HG03103 (cell line): ENCODE results near the gene EHD3.
A peak's percentile ranks its signal among the peaks of the same experiment; 100 is the strongest.

Experiments
- ATAC-seq: cut with Tn5 transposase; IDR thresholded peaks from one replicate; pipeline ENCODE4 v1.9.1; 2021; ENCODE audit warnings: low read depth; ENCODE audit not compliant: unreplicated experiment

Gene EHD3

GRCh38 chr2:31212659-31213600 lies 21.0 kb upstream of the EHD3 start:
- no peak for ATAC-seq

- ATAC-seq: no peak
These were observed 20.1 kb upstream of the EHD3 start for GRCh38 chr2:31213601-31214443.

- ATAC-seq: no peak
These were observed 19.5 kb upstream of the EHD3 start for GRCh38 chr2:31214444-31214915.

GRCh38 chr2:31216734-31217133 lies 17.2 kb upstream of the EHD3 start:
- peak; percentile 44 for ATAC-seq

GRCh38 chr2:31217465-31218200 lies 16.3 kb upstream of the EHD3 start, which contains the start of gene CAPN14:
TSS of gene CAPN14 (minus strand) at chr2:31217515. CDS start at chr2:31205447, 12,068 bp downstream.
- no peak for ATAC-seq

GRCh38 chr2:31219131-31219969 lies 14.6 kb upstream of the EHD3 start:
- ATAC-seq: peak; percentile 72

- no peak for ATAC-seq
These were observed 12.4 kb upstream of the EHD3 start for GRCh38 chr2:31221544-31221943.

- ATAC-seq: no peak
These were observed 11.9 kb upstream of the EHD3 start for GRCh38 chr2:31222071-31222470.

- no peak for ATAC-seq
These were observed 10.9 kb upstream of the EHD3 start for GRCh38 chr2:31223026-31223425.

- no peak for ATAC-seq
These were observed 10.2 kb upstream of the EHD3 start for GRCh38 chr2:31223749-31224148.

- no peak for ATAC-seq
These were observed 7.7 kb upstream of the EHD3 start for GRCh38 chr2:31226266-31226665.

GRCh38 chr2:31227110-31227509 lies 6.8 kb upstream of the EHD3 start:
- ATAC-seq: no peak

- no peak for ATAC-seq
These were observed 6.2 kb upstream of the EHD3 start for GRCh38 chr2:31227711-31228125.

- no peak for ATAC-seq
These were observed 5.2 kb upstream of the EHD3 start for GRCh38 chr2:31228717-31229116.

GRCh38 chr2:31230751-31231150 lies 3.2 kb upstream of the EHD3 start:
- ATAC-seq: no peak

- no peak for ATAC-seq
These were observed 2.2 kb upstream of the EHD3 start for GRCh38 chr2:31231571-31232302.

- ATAC-seq: no peak
These were observed 1.4 kb upstream of the EHD3 start for GRCh38 chr2:31232586-31232985.

GRCh38 chr2:31233231-31233630 lies 721 bp upstream of the EHD3 start:
- ATAC-seq: no peak
